Stimulated activated naive CD8-positive, alpha-beta T cell treated with anti-CD3 and anti-CD28 coated beads, Interleukin-15, Interleukin-2, amounts not matched to agents 100 ng/mL and 50 ng/mL, for 24 hours (primary cell): Measurements from ENCODE around the gene STMN3.
"Not testable (repeated sequence)": the region's sequence is repeated elsewhere in the genome, so short reads cannot be mapped to it uniquely, and the experiment has no call there.

Experiments
- H3K27ac Mint-ChIP-seq: one replicate; pipeline ENCODE4 v1.8.0; 2021; ENCODE audit warnings: mild to moderate bottlenecking, mixed read lengths
- H3K27me3 Mint-ChIP-seq: one replicate; pipeline ENCODE4 v1.8.0; 2021; ENCODE audit warnings: mixed read lengths
- H3K36me3 Mint-ChIP-seq: one replicate; pipeline ENCODE4 v1.8.0; 2021; ENCODE audit warnings: low read depth, mixed read lengths
- H3K4me1 Mint-ChIP-seq: one replicate; pipeline ENCODE4 v1.8.0; 2021; ENCODE audit warnings: low read depth, mixed read lengths
- H3K4me3 Mint-ChIP-seq: one replicate; pipeline ENCODE4 v1.8.0; 2021; ENCODE audit warnings: mild to moderate bottlenecking, mixed read lengths
- H3K9me3 Mint-ChIP-seq: one replicate; pipeline ENCODE4 v1.8.0; 2021; ENCODE audit warnings: mixed read lengths

Gene STMN3

GRCh38 chr20:63671695-63672094 lies 18.5 kb upstream of the STMN3 start:
- not testable (repeated sequence) for H3K9me3 Mint-ChIP-seq, H3K4me3 Mint-ChIP-seq, H3K27ac Mint-ChIP-seq, H3K27me3 Mint-ChIP-seq, H3K4me1 Mint-ChIP-seq
- H3K36me3 Mint-ChIP-seq = peaks cover 36% of the 10 kb centered on the region

GRCh38 chr20:63668351-63668750 lies 15.1 kb upstream of the STMN3 start:
- no peaks in the 10 kb centered on the region for H3K9me3 Mint-ChIP-seq

GRCh38 chr20:63667858-63668257 lies 14.6 kb upstream of the STMN3 start:
- H3K27ac Mint-ChIP-seq = no peak overlapping the region
- no peak overlapping the region for H3K4me3 Mint-ChIP-seq
- peaks cover 31% of the 10 kb centered on the region for H3K36me3 Mint-ChIP-seq
- no peaks in the 10 kb centered on the region for H3K9me3 Mint-ChIP-seq
- no peaks in the 10 kb centered on the region for H3K27me3 Mint-ChIP-seq
- no peaks in the 10 kb centered on the region for H3K4me1 Mint-ChIP-seq

More at GRCh38 chr20:63668351-63668750, 15.1 kb upstream of the STMN3 start:
- H3K36me3 Mint-ChIP-seq = peaks cover 31% of the 10 kb centered on the region
- H3K27ac Mint-ChIP-seq = no peak overlapping the region
- no peaks in the 10 kb centered on the region for H3K4me1 Mint-ChIP-seq
- H3K27me3 Mint-ChIP-seq = no peaks in the 10 kb centered on the region
- H3K4me3 Mint-ChIP-seq = no peak overlapping the region

GRCh38 chr20:63665708-63666107 lies 12.5 kb upstream of the STMN3 start:
- H3K4me1 Mint-ChIP-seq = no peaks in the 10 kb centered on the region
- no peaks in the 10 kb centered on the region for H3K27me3 Mint-ChIP-seq
- H3K9me3 Mint-ChIP-seq = no peaks in the 10 kb centered on the region
- H3K27ac Mint-ChIP-seq = no peak overlapping the region
- H3K36me3 Mint-ChIP-seq = peaks cover 32% of the 10 kb centered on the region
- no peak overlapping the region for H3K4me3 Mint-ChIP-seq

GRCh38 chr20:63664861-63665594 lies 11.8 kb upstream of the STMN3 start:
- Mint-ChIP-seq H3K27me3 (no peaks in the 10 kb centered on the region), H3K36me3 (peaks cover 32% of the 10 kb centered on the region), H3K9me3 (no peaks in the 10 kb centered on the region)

GRCh38 chr20:63664143-63664851 lies 11.1 kb upstream of the STMN3 start:
- H3K4me3 Mint-ChIP-seq = no peak overlapping the region
- peaks cover 35% of the 10 kb centered on the region for H3K36me3 Mint-ChIP-seq
- H3K4me1 Mint-ChIP-seq = peaks cover 7% of the 10 kb centered on the region
- no peaks in the 10 kb centered on the region for H3K9me3 Mint-ChIP-seq
- no peaks in the 10 kb centered on the region for H3K27me3 Mint-ChIP-seq
- no peak overlapping the region for H3K27ac Mint-ChIP-seq

More at GRCh38 chr20:63664861-63665594, 11.8 kb upstream of the STMN3 start:
- Mint-ChIP-seq H3K4me1 (no peaks in the 10 kb centered on the region), H3K27ac (no peak overlapping the region), H3K4me3 (no peak overlapping the region)

GRCh38 chr20:63663332-63664066 lies 10.3 kb upstream of the STMN3 start:
- Mint-ChIP-seq H3K9me3 (no peaks in the 10 kb centered on the region), H3K27me3 (no peaks in the 10 kb centered on the region), H3K4me3 (no peak overlapping the region), H3K4me1 (peaks cover 15% of the 10 kb centered on the region), H3K36me3 (peaks cover 30% of the 10 kb centered on the region), H3K27ac (no peak overlapping the region)

- H3K36me3 Mint-ChIP-seq = peaks cover 25% of the 10 kb centered on the region
Measured at GRCh38 chr20:63662813-63663189, 9.6 kb upstream of the STMN3 start.

GRCh38 chr20:63661959-63662812 lies 9.0 kb upstream of the STMN3 start:
- H3K4me3 Mint-ChIP-seq = no peak overlapping the region
- H3K36me3 Mint-ChIP-seq = peaks cover 23% of the 10 kb centered on the region
- H3K4me1 Mint-ChIP-seq = peaks cover 28% of the 10 kb centered on the region
- H3K27me3 Mint-ChIP-seq = no peaks in the 10 kb centered on the region
- no peaks in the 10 kb centered on the region for H3K9me3 Mint-ChIP-seq
- no peak overlapping the region for H3K27ac Mint-ChIP-seq

More at GRCh38 chr20:63662813-63663189, 9.6 kb upstream of the STMN3 start:
- no peaks in the 10 kb centered on the region for H3K9me3 Mint-ChIP-seq
- peaks cover 21% of the 10 kb centered on the region for H3K4me1 Mint-ChIP-seq
- H3K27ac Mint-ChIP-seq = no peak overlapping the region
- no peak overlapping the region for H3K4me3 Mint-ChIP-seq
- H3K27me3 Mint-ChIP-seq = no peaks in the 10 kb centered on the region

GRCh38 chr20:63661108-63661507 lies 7.9 kb upstream of the STMN3 start:
- Mint-ChIP-seq H3K4me1 (peaks cover 31% of the 10 kb centered on the region), H3K27ac (no peak overlapping the region), H3K4me3 (no peak overlapping the region), H3K9me3 (no peaks in the 10 kb centered on the region), H3K36me3 (peaks cover 17% of the 10 kb centered on the region), H3K27me3 (no peaks in the 10 kb centered on the region)

GRCh38 chr20:63660622-63661021 lies 7.4 kb upstream of the STMN3 start:
- Mint-ChIP-seq H3K27me3 (no peaks in the 10 kb centered on the region), H3K4me3 (no peak overlapping the region), H3K36me3 (peaks cover 13% of the 10 kb centered on the region), H3K27ac (no peak overlapping the region), H3K4me1 (peaks cover 31% of the 10 kb centered on the region), H3K9me3 (no peaks in the 10 kb centered on the region)

GRCh38 chr20:63660174-63660573 lies 7.0 kb upstream of the STMN3 start:
- not testable (repeated sequence) for H3K27me3 Mint-ChIP-seq, H3K27ac Mint-ChIP-seq, H3K9me3 Mint-ChIP-seq
- peak overlapping the region; percentile 98 for H3K4me3 Mint-ChIP-seq
- peaks cover 31% of the 10 kb centered on the region for H3K4me1 Mint-ChIP-seq
- peaks cover 13% of the 10 kb centered on the region for H3K36me3 Mint-ChIP-seq

- no peaks in the 10 kb centered on the region for H3K9me3 Mint-ChIP-seq
- peak overlapping the region; percentile 98 for H3K4me3 Mint-ChIP-seq
- no peaks in the 10 kb centered on the region for H3K27me3 Mint-ChIP-seq
- H3K27ac Mint-ChIP-seq = peak overlapping the region; percentile 94
- H3K4me1 Mint-ChIP-seq = peaks cover 36% of the 10 kb centered on the region
- H3K36me3 Mint-ChIP-seq = peaks cover 13% of the 10 kb centered on the region
Measured at GRCh38 chr20:63659370-63659769, 6.1 kb upstream of the STMN3 start.

- H3K9me3 Mint-ChIP-seq = no peaks in the 10 kb centered on the region
- H3K4me3 Mint-ChIP-seq = peak overlapping the region; percentile 98
- peaks cover 42% of the 10 kb centered on the region for H3K4me1 Mint-ChIP-seq
- peak overlapping the region; percentile 94 for H3K27ac Mint-ChIP-seq
- no peaks in the 10 kb centered on the region for H3K27me3 Mint-ChIP-seq
- peaks cover 13% of the 10 kb centered on the region for H3K36me3 Mint-ChIP-seq
Measured at GRCh38 chr20:63658749-63659187, 5.5 kb upstream of the STMN3 start.
